Calu3 (cell line): ENCODE results near the gene ZNF644. TPM values are rescaled to one million over a fixed set of nuclear protein-coding genes. Genes with fewer than 3 reads are reported as not detected.

ENCODE experiments used
- BruUV-seq: library from RNA; stranded (reverse); fragments of 400-500 nt; replicated peaks from 2 replicates; lab custom pipeline; 2021; lab: Mats Ljungman, UMichigan
- CTCF ChIA-PET: fragments of 300-600 bp; sonication (Branson Sonifier 250); formaldehyde crosslinking; loops from one replicate; lab custom pipeline; 2022; ENCODE audit warnings: antibody characterized with exemption; lab: Charles Lee
- DNase-seq: peaks from one replicate; pipeline ENCODE4 v3.0.0; 2022
- H3K27ac Mint-ChIP-seq: one replicate; pipeline ENCODE4 v1.8.0; 2022; ENCODE audit warnings: mixed read lengths; ENCODE audit not compliant: unreplicated experiment
- H3K27me3 Mint-ChIP-seq: one replicate; pipeline ENCODE4 v1.8.0; 2022; ENCODE audit warnings: mixed read lengths; ENCODE audit not compliant: unreplicated experiment
- H3K36me3 Mint-ChIP-seq: one replicate; pipeline ENCODE4 v1.8.0; 2022; ENCODE audit warnings: mild to moderate bottlenecking, moderate library complexity, mixed read lengths; ENCODE audit not compliant: insufficient read depth, unreplicated experiment
- H3K4me1 Mint-ChIP-seq: one replicate; pipeline ENCODE4 v1.8.0; 2022; ENCODE audit warnings: mild to moderate bottlenecking, low read depth, mixed read lengths; ENCODE audit not compliant: unreplicated experiment
- H3K4me3 Mint-ChIP-seq: one replicate; pipeline ENCODE4 v1.8.0; 2022; ENCODE audit warnings: mild to moderate bottlenecking, low read depth, moderate library complexity, mixed read lengths; ENCODE audit not compliant: unreplicated experiment
- H3K9me3 Mint-ChIP-seq: one replicate; pipeline ENCODE4 v1.8.0; 2022; ENCODE audit warnings: low read depth, mixed read lengths; ENCODE audit not compliant: unreplicated experiment
- CTCF ChIP-seq: fragments of 200-600 bp; IDR thresholded peaks from one replicate; pipeline ENCODE4 v1.8.0; 2022; ENCODE audit warnings: antibody characterized with exemption; ENCODE audit not compliant: unreplicated experiment
- intact Hi-C: fragments of 100-400 bp; cut with micrococcal nuclease; formaldehyde crosslinking; loops from one replicate; pipeline ENCODE4 v1.10.0; 2022; ENCODE audit not compliant: unreplicated experiment
- total RNA-seq: library from RNA; stranded (reverse); gene quantifications from 2 replicates; pipeline ENCODE4 v1.2.3, GENCODE V29; 2022

The ZNF644 gene
- total RNA-seq, 1 experiment from 2014 or later, result 76.0 TPM

DNA sequence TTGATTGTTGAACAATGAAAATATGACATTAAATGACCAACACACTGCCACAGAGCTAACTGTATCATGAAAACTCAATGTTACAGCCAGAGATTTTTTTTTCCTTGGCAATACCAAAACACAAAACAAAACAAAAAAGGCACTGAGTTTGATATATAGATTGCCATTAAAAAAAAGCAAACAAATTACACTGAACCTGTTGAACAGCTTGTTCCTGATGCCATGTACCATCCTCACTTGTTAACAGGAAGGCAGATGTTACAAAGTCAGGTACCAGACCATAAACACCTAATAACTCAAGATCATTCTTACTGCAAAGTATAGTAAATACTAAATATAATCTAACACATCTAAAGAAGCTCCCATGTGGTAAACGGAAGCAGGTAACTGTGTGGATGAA is 75.2 kb downstream of the ZNF644 start:
- DNase-seq, result no peak
- no peak for TF ChIP-seq CTCF
- CTCF ChIA-PET, result no interaction called here
- BruUV-seq, result no TSS peak
- H3K4me1 Mint-ChIP-seq, result peaks cover 13% of the 10 kb centered on the region
- intact Hi-C loops, result no loop called here
- H3K27me3 Mint-ChIP-seq, result no peaks in the 10 kb centered on the region
- H3K27ac Mint-ChIP-seq, result no peak overlapping the region
- H3K9me3 Mint-ChIP-seq, result no peaks in the 10 kb centered on the region
- H3K36me3 Mint-ChIP-seq, result peaks cover 8% of the 10 kb centered on the region
- H3K4me3 Mint-ChIP-seq, result no peak overlapping the region

DNA sequence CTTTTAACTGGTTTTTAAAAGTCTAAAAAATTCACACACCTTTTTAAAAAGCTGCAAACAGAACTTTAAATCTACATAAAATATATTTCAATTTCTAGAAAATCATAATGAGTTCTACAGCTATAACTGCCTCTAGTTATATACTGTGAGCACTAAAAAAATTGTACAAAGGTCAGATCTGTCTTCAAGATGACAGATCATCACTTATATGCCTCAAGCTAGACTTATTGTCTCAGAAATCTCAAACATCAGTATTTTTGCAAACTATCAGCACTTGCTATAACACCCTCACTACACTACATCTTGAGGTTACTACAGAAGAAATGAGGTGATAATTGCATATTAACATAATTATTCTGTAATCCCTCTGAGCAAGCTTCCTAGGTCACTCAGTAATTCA is 76.5 kb downstream of the ZNF644 start:
- Mint-ChIP-seq H3K9me3 (no peaks in the 10 kb centered on the region), H3K4me3 (no peak overlapping the region), H3K27ac (no peak overlapping the region), H3K4me1 (no peaks in the 10 kb centered on the region), H3K36me3 (peaks cover 8% of the 10 kb centered on the region), H3K27me3 (no peaks in the 10 kb centered on the region)
- DNase-seq, result no peak
- no peak for TF ChIP-seq CTCF
- intact Hi-C loops, result no loop called here
- CTCF ChIA-PET, result interaction anchor here (1.2 kb wide), 1 partner anchor 9 kb away, joined by 3 read pairs; no protein-coding TSS in a partner anchor
- no TSS peak for BruUV-seq

DNA sequence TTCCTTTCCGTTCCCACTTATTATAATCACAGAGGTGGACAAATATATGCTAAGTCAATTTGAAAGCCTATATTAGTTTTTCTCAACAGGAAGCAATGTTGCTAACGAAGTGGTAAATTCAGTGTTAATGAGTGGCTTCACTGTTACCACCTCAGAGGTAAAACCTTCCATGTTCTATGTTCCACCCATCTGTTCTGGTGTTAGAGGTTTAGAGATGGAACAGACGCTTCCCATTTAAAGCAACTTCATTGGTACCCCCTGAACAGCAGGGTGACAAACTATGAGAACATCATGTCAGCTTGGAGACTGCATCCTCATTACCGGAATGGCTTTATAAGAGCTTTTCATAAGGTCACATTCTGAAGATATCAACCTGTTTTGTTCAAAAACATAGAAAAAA is 77.9 kb downstream of the ZNF644 start:
- Mint-ChIP-seq H3K27me3 (no peaks in the 10 kb centered on the region), H3K4me3 (no peak overlapping the region), H3K9me3 (no peaks in the 10 kb centered on the region), H3K36me3 (peaks cover 21% of the 10 kb centered on the region), H3K27ac (no peak overlapping the region), H3K4me1 (no peaks in the 10 kb centered on the region)
- no peak for DNase-seq
- no TSS peak for BruUV-seq
- no peak for TF ChIP-seq CTCF
- CTCF ChIA-PET, result no interaction called here
- intact Hi-C loops, result no loop called here

DNA sequence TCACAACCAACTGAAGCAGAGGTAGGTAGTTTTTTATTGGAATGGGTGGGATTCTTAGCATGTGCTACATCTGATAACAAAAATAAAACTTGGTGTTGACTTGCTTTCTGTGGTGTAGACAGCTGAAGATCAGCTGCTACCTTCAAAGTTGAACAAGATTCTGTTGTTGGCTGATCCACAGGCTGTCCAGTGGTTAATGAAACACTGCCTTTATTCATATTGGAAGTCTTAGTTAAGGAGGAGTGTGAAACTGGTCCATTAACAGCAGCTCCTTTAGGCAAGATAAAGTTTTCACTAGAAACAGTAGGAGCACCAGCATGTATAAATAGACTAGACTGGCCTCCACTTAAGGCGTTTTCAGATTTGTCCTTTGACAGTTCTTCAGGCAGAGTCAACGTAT is 81.1 kb downstream of the ZNF644 start:
- Mint-ChIP-seq H3K4me3 (no peak overlapping the region), H3K27ac (no peak overlapping the region), H3K36me3 (peaks cover 49% of the 10 kb centered on the region), H3K4me1 (peaks cover 22% of the 10 kb centered on the region), H3K9me3 (no peaks in the 10 kb centered on the region), H3K27me3 (no peaks in the 10 kb centered on the region)
- TF ChIP-seq CTCF, result no peak
- intact Hi-C loops, result no loop called here
- no TSS peak for BruUV-seq
- CTCF ChIA-PET, result no interaction called here
- no peak for DNase-seq
